ENCODE results near the gene ZNF644. TPM values are rescaled to one million over a fixed set of nuclear protein-coding genes. Genes with fewer than 3 reads are reported as not detected.

The ZNF644 gene
- total RNA-seq, 1 donor from 2014 or later, result 98.4 TPM

DNA sequence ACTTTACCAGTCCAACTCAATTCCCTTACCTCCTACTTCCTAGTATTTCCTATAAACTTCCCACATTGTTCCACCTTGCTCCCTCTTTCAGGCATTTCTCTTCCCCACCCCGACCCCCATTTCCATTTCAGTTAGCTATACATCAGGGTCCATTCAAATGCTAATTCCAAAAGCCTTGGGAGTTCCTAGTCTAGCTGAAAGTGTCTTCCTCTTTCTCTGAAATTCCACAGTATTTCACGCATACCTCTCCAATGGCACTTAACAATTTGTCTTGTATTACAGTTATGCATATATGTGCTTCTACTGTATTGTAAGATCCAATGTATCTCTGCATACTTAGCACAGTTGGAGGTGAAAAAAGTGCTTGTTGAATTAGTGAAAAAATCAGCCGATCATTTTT is 94.9 kb downstream of the ZNF644 start:
- Mint-ChIP-seq H3K4me3 (no peak overlapping the region), H3K27me3 (no peaks in the 10 kb centered on the region), H3K27ac (no peak overlapping the region), H3K4me1 (peaks cover 65% of the 10 kb centered on the region), H3K36me3 (ENCODE audit: low read depth) (peaks cover 55% of the 10 kb centered on the region), H3K9me3 (peaks cover 6% of the 10 kb centered on the region)
- ATAC-seq (ENCODE audit: low read depth) (no peak), DNase-seq (no peak)
- CTCF ChIA-PET, result interaction anchor here (0.6 to 1.8 kb wide), 2 partner anchors 9 to 191 kb away, joined by 3 to 4 read pairs; no protein-coding TSS in a partner anchor
- POLR2A ChIA-PET, result interaction anchor here (0.6 kb wide), 1 partner anchor 23 kb away, joined by 3 read pairs; no protein-coding TSS in a partner anchor
- TF ChIP-seq, protein P1, sequence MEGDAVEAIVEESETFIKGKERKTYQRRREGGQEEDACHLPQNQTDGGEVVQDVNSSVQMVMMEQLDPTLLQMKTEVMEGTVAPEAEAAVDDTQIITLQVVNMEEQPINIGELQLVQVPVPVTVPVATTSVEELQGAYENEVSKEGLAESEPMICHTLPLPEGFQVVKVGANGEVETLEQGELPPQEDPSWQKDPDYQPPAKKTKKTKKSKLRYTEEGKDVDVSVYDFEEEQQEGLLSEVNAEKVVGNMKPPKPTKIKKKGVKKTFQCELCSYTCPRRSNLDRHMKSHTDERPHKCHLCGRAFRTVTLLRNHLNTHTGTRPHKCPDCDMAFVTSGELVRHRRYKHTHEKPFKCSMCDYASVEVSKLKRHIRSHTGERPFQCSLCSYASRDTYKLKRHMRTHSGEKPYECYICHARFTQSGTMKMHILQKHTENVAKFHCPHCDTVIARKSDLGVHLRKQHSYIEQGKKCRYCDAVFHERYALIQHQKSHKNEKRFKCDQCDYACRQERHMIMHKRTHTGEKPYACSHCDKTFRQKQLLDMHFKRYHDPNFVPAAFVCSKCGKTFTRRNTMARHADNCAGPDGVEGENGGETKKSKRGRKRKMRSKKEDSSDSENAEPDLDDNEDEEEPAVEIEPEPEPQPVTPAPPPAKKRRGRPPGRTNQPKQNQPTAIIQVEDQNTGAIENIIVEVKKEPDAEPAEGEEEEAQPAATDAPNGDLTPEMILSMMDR (IDR thresholded peaks at IDR 0.05), result no peak
- intact Hi-C loops (cut with micrococcal nuclease), result no loop called here

DNA sequence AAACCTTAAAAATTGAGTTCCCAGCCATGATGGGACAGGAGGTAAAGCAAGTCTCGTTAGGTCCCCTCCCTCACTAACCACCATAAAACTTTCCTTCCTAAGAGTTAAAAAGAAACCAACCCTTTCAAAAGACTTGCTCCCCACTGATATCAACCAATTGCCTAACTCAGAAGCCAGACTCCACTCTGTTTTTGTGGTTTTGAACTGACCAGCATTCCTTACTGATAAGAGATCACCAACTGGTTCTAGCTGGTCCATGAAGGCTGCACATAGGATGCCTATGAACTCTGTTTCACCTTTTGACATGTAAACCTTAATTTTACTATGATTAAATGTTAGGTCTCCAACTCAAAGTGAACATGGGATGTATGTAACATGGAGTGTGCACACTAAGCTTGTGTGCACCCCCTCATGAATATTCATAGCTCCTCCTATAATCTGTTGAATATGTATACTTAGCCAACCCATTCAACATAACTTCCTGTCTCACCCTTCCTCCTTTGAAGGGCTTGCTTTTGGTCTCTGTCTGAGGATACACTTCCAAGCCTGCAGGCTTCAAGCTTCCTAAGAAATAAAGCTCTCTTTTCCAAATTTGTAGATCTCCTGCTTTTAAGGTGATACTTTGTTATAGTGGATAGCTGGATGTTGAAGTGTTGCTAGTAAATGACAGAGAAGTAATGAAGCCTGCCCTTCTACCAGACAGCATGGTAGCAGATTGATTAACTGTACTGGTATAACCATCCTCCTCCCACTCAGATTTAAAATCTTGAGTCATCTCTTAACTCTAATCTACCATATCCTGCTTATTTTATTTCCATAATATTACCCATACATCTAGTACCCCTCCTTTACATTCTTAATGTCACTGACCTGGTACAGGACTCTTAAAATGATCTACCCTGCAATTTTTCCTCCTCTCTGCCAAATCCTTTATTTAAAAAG is 95.6 kb downstream of the ZNF644 start:
- CTCF ChIA-PET, result interaction anchor here (0.6 to 1.8 kb wide), 2 partner anchors 10 to 192 kb away, joined by 3 to 4 read pairs; no protein-coding TSS in a partner anchor
- TF ChIP-seq, protein P1 (IDR thresholded peaks at IDR 0.05), result no peak
- intact Hi-C loops (cut with micrococcal nuclease), result no loop called here
- no peak overlapping the region for H3K27ac Mint-ChIP-seq
- peaks cover 6% of the 10 kb centered on the region for H3K9me3 Mint-ChIP-seq
- ATAC-seq (ENCODE audit: low read depth) (no peak), DNase-seq (no peak)
- H3K4me3 Mint-ChIP-seq, result no peak overlapping the region
- H3K27me3 Mint-ChIP-seq, result no peaks in the 10 kb centered on the region
- peaks cover 68% of the 10 kb centered on the region for H3K4me1 Mint-ChIP-seq
- peaks cover 53% of the 10 kb centered on the region for H3K36me3 Mint-ChIP-seq (ENCODE audit: low read depth)
- POLR2A ChIA-PET, result interaction anchor here (0.6 kb wide), 1 partner anchor 22 kb away, joined by 3 read pairs; no protein-coding TSS in a partner anchor

DNA sequence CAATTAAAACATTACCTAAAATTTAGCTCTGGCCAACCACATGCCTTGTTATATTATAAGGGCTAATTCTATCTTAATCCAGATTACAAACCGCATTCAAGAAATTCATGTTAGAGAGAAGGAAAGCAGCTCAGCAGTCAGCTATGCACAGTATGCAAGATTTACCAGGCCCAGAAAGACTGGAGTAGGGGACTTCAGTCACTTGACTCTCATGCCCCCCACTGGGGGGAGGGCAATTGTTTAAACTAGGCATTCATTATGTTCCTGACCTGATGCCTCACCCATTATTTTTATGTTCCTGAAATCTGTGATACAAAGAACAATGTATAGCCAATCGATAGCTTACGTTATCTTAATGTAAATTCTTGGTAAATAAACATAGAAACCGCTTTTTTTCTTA is 96.9 kb downstream of the ZNF644 start:
- intact Hi-C loops (cut with micrococcal nuclease), result loop anchor here (1.0 kb wide), 1 partner anchor 10 kb away; no protein-coding TSS in a partner anchor
- Mint-ChIP-seq H3K27me3 (no peaks in the 10 kb centered on the region), H3K27ac (no peak overlapping the region), H3K9me3 (peaks cover 6% of the 10 kb centered on the region), H3K36me3 (ENCODE audit: low read depth) (peaks cover 46% of the 10 kb centered on the region), H3K4me3 (no peak overlapping the region), H3K4me1 (peaks cover 76% of the 10 kb centered on the region)
- ChIA-PET CTCF (no interaction called here), POLR2A (no interaction called here)
- no peak for DNase-seq
- ATAC-seq (ENCODE audit: low read depth), result no peak
- TF ChIP-seq, protein P1 (IDR thresholded peaks at IDR 0.05), result no peak

DNA sequence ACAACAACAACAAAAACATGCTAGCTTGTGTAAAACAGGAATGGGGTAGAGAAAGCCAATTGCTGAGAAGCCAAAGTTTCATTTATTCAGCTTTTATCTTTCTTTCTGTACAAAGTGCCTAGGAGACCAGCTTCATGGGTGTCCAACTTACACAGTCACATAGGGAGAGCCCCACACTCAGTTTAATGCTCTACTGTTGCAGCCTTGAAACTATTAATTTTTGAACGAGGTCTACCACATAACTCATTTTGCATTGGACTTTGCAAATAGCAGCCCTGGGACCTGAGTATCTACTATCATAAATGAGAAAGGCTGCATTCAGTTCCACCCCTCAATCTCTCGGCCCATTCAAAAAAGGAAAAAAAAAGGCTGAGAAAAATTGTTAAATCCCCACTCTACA is 98.8 kb downstream of the ZNF644 start:
- TF ChIP-seq, protein P1 (IDR thresholded peaks at IDR 0.05), result no peak
- peak overlapping the region; percentile 32 for H3K27ac Mint-ChIP-seq
- CTCF ChIA-PET, result no interaction called here
- peaks cover 6% of the 10 kb centered on the region for H3K9me3 Mint-ChIP-seq
- no peak overlapping the region for H3K4me3 Mint-ChIP-seq
- peaks cover 82% of the 10 kb centered on the region for H3K4me1 Mint-ChIP-seq
- DNase-seq (no peak), ATAC-seq (ENCODE audit: low read depth) (no peak)
- H3K36me3 Mint-ChIP-seq (ENCODE audit: low read depth), result peaks cover 40% of the 10 kb centered on the region
- intact Hi-C loops (cut with micrococcal nuclease), result no loop called here
- H3K27me3 Mint-ChIP-seq, result no peaks in the 10 kb centered on the region
- POLR2A ChIA-PET, result no interaction called here

DNA sequence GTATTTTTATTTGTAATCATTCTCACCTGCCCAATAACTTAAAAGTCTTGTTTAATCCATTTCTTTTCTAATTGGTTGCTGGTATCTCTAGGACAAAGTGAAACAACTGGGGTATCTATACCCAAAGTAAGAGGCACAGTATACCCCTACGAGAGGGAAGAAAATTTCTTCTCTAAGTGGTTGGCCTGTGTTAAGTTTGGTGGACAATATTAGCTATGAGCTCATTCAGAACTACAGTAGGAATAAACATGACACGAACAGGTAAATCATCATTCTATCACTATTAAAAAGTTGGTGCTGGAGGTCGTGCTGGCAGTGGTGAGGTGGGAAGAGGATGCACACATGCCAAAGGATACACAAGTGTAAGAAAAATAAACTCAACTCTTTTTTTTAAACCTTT is 99.6 kb downstream of the ZNF644 start:
- CTCF ChIA-PET, result no interaction called here
- H3K27me3 Mint-ChIP-seq, result no peaks in the 10 kb centered on the region
- no peak overlapping the region for H3K4me3 Mint-ChIP-seq
- intact Hi-C loops (cut with micrococcal nuclease), result no loop called here
- no peak for DNase-seq
- peaks cover 6% of the 10 kb centered on the region for H3K9me3 Mint-ChIP-seq
- no peak overlapping the region for H3K27ac Mint-ChIP-seq
- POLR2A ChIA-PET, result no interaction called here
- H3K4me1 Mint-ChIP-seq, result peaks cover 78% of the 10 kb centered on the region
- TF ChIP-seq, protein P1 (IDR thresholded peaks at IDR 0.05), result no peak
- peaks cover 39% of the 10 kb centered on the region for H3K36me3 Mint-ChIP-seq (ENCODE audit: low read depth)
- ATAC-seq (ENCODE audit: low read depth), result no peak

Measured in activated B cell treated with CpG ODN at 0.5 μM for 24 hours (primary cell).